HG03103 (cell line): Measurements from ENCODE around the gene AAGAB.

Experiments used
- ATAC-seq: cut with Tn5 transposase; IDR thresholded peaks from one replicate; pipeline ENCODE4 v1.9.1; 2021; ENCODE audit warnings: low read depth; ENCODE audit not compliant: unreplicated experiment

Gene AAGAB

DNA sequence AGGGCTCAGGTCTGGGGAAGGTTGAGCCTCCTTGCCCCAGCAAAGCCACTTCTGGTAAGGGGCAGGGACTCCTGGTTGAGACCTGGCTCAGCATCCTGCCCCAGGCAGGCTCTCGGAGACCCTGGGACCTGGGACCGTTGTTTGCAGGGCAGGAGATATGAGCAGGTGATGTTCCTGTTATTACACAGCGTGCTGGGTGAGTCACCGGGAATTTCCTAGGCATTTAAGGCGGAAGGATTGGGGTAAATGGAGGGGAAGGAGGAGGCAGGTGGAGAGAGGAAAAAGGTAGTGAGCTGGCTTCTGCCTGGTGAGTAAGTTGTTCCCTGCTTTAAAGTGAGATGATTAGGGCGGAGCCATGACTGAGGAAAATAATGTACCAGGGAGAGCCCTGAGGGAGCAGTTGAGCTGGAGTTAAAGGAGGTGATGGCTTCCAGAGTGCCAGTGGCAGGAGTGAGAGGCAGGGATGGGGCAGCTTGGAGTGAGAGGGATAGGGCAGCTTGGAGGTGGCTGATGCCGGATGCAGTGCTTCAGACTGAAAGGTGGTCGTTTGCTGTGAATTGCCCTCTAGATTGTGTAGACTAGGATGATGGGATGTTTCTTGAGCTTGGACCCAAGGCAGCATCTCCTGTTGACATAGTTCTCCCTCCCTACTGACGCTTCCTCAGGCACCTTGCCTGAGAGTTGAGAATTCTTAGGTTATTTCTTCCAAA lies 79.4 kb downstream of the AAGAB start:
- no peak for ATAC-seq

DNA sequence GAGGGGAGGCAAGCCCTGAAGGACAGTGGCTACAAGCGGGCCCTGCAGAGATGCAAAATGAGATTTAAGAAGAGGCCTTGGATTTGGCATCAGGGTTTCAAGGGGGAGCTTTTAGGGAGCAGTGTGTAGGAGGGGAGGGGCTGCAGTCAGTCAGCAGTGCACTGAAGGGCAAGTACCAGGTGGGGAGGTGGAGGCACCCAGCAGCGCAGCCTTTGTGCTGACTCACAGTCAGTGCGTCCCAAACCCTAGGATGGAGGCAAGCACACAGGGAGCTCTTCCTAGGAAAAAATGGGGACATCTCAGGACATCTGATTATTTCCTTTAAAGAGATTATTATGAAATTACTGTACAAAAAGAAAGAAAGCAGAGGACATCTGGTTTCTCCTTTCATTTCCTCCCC lies 80.0 kb downstream of the AAGAB start:
- ATAC-seq: no peak

DNA sequence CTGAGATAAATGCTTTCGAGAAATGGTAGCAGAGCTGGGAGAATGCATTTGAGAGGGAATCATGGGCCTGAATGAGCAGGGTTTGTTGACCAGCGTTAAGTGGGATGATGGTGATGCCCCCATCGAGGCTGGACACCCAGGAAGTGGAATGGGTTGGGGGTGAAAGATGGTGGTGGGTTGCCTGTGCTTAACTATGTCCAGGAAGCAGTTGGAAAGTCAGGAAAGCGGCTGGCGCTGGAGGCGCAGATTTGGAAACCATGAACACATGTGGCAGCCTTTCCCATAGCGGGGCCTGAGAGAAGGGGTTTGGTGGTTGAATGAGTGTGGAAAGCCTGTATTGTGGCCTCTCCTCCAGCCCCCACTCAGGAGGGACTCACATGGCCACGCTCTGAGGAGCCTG lies 80.7 kb downstream of the AAGAB start:
- ATAC-seq: no peak

DNA sequence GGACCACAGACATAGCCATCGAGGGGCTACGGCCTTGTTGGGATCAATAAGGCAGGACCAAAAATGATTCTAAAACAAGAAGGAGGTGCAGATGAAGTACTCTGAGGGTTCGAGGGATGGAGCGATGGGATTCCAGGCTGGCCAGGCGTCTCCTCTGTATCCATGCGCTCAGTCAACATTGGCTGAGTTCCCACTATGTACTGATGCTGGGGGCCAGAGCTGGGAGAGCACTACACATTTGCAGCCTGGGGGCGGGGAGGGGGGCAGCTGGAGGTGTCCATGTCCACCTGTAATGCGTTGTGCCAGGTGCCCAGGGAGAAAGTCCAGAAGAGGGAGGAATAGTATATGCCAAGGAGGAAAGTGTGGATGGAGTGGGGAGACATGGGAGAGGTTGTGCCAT lies 81.5 kb downstream of the AAGAB start:
- no peak for ATAC-seq

DNA sequence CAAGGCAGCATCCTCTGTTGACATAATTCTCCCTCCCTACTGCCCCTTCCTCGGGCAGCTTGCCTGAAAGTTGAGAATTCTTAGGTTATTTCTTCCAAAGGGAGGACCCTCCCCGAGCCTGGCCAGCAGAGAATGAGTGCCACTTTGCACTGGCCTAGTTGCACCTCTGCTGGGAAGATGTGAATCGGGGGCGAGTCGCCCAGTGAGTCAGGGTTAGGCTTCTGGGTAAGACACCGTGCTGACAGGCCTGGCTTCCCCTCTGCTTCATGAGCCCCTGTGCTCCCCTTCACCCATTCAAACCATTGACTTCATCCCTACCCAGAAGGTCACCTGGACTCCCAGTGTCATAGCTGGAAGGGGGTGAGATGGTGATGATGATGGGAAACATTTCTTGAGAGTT lies 82.3 kb downstream of the AAGAB start:
- ATAC-seq: no peak

DNA sequence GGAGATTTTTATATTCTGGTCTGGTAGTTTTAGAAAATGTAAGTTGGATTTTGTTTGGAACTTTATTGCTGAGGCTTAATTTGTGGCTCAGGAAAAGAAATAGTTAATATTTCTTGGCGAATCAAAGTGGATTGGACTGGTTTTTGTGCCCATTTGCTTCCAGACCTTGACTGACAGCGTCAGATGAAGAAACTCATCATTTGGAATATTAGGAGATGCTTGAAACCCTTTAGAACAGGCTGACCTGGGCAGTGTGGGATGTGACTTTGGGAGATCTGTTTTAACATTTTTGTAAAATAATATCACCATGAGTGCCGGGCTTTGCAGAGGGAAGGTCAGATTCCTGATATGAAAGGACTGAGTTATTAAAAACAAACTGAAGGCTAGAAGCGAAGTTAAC lies 83.0 kb downstream of the AAGAB start:
- no peak for ATAC-seq

DNA sequence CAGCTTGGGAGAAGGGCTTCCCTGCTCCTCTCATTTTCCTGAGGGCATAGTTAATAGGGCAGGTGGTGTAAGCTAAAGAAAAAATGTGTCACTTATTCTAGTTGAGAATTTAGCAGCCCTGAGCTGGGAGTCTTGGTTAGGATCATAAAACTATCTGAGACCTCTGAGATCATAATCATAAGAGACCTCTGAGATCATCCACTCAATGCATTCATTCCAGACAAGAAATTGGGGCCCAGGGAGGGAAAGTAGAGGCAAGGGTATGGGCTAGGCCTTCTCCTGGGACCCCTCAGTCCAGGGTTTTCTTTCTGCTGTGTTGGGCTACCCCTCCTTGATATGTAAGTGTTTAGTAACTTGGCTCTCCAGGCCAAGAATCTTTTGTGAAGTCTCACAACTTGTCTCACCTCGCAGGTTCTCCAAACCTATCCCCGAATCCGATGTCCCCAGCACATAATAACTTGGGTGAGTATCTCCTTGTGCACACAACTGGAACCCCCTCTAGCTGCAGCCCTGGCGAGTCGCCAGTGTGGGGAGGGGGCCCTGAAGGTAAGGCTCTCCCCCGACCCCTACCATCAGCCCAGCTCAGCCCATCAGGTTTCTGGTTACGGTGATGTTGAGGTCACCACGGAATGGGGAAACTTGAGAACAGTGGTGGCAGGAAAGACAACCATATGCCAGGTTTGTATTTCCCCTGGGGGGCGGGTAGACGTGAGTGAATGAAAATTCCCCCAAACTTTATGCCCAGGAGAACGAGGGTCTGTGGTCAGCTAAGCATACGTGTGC lies 84.1 kb downstream of the AAGAB start:
- ATAC-seq: no peak

DNA sequence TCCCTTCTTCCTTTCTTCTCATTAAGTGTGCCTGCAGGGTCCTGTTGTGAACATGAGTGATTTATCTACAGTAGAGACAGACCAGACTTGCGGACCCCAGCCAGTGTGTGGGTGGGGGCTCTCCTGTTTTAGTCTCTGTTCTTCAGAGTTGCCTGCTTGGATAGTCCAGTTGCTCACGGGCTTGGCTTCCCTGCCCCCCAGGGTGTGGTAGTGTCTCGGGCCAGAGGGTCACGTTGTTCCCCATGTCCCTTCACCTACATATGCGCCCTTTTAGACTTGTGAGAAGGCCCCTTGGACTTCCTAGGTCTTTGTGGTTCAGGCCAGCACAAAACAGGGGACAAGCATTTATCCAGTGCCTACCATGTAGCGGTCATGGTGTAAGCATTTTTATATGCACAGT lies 85.8 kb downstream of the AAGAB start:
- no peak for ATAC-seq

DNA sequence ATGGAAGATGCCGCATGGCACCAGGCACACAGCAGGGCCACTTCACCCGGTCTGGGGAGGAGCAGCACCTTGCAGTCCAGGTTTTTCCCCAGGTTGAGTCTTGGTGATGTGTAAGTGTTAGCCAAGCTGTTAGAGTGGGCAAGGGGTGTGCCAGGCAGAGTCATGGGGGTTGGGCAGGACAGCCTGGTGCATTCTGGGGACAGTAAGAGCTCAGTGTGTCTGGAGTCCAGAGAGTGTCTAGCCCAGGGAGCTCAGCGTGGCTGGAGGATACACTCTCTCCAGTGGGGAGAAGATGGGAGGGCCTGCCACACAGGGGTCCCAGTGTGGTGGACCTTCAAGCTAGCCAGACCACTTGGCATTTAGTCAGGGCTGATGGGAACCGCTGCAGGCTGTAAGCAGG lies 87.4 kb downstream of the AAGAB start:
- no peak for ATAC-seq

DNA sequence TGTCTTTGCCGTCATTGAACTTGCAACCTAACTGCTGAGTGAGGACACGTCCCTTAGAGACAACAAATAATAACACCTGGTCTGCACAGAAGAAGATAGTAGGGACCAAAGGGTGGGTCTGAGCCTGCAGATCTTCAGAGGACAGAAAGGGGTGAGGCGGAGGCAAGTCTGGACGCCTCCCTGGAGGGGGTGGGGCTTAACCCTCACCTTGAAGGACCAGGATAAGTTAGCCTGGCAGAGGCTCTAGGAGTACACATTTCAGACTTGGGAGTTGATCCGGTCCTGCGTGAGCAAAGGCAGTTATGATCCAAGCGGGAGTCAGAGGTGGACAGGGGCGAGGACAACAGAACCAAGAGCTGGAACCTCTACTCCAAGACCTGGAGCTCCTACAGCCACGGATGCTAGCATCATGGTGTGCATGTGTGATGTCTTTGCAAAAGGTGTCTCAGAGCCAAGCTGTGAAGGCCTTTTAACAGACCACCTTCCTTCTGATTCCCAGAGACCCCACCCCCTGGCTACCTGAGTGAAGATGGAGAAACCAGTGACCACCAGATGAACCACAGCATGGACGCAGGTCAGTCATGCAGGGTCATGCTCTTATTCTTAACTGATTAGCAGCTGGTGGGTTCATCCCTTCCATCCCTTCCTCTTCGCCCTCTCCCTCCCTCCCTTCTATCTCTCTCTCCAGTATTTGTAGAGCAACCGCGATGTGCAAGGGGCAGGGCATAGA lies 88.0 kb downstream of the AAGAB start:
- no peak for ATAC-seq

DNA sequence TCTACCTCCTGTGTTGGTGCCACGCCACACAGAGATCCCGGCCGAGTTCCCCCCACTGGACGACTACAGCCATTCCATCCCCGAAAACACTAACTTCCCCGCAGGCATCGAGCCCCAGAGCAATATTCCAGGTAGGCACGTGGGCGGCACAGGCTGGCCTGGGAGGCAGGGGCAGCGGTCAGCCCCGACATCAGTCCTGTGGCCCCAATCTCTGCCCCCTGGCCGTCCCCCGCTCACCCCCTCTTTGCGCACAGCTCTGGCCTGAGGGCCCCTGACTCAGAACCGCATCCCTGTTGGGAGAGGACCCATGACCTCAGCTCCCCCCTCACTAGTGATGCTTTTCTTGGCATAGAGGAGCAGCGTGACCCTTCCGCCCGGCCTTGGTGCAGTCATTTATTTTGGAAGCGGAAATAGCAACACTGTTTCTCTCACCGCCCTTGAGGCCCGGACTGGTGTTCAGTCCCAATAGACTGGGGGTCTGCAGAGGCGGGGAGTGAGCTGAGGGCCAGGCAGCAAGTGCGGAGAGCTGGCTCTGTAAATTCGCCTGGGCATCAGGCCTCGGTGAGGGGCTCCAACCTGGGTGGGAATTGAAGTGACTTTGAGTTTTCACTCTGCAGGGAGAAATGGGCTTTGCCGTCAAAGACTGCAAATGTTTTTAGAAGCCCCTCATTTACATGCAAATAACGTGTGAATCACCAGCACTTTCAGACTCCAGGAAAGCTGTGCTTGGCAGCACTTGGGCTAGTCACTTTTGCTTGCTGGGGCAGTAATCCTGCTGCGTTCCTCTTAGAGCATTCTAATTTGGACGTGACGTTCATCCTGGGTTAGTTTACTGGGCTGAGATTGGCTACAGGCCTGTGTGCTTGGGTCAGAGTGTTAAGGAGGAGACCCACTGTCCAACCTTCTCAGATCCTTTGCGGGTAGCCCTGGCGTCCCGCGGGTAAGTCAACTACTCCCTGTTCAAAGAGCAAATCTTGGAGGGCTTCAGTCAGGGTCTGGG lies 88.9 kb downstream of the AAGAB start:
- no peak for ATAC-seq

DNA sequence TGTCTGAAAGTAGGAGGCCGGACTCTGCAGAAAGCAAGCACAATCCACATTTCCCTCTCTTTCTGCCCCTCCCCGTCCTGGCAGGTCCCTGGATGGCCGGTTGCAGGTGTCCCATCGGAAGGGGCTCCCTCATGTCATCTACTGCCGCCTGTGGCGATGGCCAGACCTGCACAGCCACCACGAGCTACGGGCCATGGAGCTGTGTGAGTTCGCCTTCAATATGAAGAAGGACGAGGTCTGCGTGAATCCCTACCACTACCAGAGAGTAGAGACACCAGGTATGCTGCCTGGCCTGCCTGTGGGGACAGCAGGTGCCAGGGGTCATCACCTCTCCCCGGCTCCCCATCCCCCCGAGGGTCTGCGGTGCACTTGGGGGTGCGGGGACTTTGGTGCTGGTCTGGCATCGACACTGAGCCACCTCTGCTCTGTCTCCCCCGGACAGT lies 89.6 kb downstream of the AAGAB start:
- ATAC-seq: no peak

DNA sequence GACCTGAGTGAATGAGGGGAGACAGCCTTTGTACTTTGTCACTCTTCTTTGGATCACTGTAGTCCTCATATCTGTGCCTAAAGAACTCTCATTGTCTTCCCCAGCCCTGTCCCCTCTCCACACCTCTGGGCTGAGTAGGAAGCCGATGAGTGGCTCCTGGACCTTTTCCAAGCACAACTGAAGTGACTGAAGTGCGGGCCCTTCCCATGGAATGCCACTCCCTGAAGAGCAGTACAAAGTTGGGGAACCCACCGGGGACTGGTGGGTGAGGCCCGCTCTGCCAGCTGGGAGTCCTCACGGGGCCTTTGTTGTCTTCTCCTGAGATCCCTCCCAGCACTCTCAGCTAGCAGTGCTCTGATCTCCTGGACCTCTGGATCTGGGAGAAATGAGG lies 90.1 kb downstream of the AAGAB start:
- no peak for ATAC-seq

DNA sequence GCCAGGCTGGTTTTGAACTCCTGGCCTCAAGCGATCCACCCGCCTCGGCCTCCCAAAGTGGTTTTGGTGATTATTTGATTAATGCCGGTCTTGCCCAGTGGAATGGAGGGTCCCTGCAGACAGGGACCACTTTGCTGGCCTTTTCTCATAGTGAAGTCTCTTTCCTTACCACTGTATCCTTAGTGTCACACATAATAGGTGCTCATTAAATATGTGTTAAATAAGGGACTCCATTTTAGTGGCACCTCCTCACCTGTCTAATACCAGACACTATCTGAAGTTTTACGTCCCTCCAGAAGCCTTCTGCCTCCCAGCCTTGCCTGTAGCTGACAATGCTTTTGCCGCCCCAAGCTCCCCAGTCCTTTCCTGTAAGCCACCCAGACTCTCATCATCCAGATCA lies 91.3 kb downstream of the AAGAB start:
- no peak for ATAC-seq

DNA sequence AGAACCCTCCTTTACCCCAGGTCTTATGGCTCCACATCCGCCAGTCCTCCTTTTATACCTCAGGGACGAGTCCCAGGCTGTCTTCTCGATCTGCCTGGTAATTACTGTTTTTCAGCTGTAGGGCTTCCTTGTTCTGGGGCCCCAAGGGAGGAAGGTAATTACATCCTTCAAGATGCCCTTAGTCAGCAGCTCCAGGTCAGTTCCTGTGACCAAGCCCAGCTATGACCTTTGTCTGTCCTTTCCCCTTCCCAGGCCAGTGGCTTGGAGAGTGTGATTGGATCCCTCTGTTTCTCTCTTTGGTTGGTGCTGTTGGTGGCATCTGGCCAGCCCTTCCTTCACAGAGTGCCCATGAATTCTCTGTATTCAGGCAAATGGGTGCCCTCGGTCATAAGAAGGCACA lies 92.6 kb downstream of the AAGAB start:
- ATAC-seq: no peak

DNA sequence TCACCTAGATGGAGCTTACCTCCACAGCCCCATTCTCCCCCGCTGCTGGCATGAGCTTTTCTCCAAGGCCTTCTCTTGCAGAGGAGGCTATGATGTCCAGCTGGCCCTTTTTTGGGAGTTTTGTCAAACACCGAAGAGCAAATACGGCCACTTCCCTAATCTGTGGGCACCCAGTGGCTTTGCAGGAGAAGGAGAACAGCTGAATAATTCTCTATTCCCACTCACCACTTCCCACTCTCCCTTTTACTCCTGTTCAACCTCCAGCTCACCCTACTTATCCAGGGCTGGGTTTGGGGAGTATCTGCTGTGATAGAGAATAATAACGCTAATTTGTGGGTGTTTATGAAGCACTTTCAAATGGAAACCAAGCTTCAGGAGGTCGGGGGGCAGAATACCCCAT lies 93.0 kb downstream of the AAGAB start:
- ATAC-seq: no peak

DNA sequence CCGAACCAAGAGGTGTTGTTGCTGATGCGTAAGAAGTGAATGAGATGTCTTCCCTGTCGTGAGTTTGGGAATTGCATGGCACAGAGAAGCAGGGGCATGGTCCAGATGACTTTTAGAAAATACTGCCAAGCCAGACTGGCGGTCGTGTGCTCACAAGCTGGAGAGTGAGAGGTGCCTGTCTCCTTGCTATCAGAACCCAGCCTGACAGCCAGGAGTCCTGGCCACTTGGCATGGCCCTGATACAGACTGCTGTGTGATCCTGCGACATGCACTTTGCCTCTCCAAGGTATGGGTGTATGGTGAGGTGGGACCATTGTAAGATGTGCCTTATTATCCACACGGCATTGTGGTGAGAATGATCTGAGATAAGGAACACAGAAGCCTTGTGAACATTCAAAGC lies 96.1 kb downstream of the AAGAB start:
- no peak for ATAC-seq

DNA sequence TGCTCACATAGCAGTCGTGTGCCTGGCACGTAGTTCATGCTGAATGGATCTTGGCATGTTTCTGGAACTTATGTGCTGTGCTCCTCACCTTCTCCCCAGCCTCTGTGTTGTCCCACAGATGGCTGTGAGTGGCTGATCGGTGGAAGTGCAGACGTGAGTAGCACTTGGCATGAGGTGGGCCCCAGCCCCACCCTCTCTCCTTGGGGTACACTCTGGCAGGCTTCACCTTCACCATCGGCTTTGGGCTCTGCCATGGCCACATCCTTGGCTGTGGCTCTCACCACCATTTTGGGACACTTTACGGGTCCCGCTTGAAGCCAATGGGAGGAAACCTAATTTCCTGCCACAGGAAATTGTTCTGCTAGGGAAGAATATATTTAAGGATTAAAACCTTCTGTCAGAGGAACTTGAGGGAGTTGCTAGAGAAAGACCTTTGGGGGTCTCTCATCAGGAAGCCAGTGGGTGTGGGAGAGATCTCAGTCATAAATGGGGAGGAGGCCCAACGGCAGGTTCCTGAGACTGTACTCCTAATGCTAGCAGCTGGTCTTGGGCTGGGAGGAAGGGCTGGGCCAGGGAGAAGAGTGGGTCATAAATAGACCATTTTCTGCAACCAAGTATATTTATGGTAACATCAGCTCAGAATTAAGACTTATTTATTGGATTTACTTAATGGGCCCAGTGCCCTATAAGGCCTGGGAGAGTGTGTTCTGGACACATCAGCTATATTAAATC lies 96.8 kb downstream of the AAGAB start:
- ATAC-seq: no peak

DNA sequence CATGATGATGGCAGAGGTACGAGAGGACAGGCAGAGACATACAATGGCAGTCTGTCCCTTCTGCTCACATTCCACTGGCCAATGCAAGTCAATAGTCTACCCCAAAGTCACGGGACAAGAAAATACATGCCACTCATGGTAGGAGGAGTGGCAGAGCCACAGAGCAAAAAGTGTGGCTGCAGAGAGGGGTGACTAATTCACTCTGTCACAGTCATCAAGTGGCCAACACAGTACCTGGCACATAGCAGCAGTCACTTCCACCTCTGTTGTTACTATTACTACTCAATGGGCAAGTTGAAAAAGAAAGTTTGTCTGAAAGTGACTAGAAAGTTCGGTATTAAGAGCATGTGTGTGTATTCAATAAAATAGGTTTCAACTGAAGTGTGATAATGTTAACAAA lies 97.6 kb downstream of the AAGAB start:
- no peak for ATAC-seq

DNA sequence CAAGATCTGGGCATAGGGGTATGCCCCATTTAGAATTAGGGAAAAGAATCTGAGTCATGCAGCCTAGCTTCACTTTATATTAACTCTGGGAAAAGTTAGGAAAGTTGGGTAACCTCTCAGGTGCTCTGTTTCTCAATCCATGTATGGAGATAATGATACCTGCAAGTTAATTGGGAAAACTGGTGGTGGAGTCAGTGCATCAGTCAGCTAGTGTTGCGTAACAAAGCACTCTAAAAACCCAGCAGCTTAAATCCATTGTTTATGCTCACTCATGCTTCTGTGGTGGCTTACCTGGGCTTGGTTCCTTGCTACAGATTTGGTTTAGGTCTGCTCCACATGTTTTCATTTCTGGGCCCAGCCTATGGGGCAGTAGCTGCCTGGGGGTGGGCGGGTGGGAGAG lies 98.0 kb downstream of the AAGAB start:
- no peak for ATAC-seq
